ENCODE results near the gene TWSG1.
A peak's percentile ranks its signal among the peaks of the same experiment; 100 is the strongest.
"Not testable (repeated sequence)": the region's sequence is repeated elsewhere in the genome, so short reads cannot be mapped to it uniquely, and the experiment has no call there.

The TWSG1 gene

DNA sequence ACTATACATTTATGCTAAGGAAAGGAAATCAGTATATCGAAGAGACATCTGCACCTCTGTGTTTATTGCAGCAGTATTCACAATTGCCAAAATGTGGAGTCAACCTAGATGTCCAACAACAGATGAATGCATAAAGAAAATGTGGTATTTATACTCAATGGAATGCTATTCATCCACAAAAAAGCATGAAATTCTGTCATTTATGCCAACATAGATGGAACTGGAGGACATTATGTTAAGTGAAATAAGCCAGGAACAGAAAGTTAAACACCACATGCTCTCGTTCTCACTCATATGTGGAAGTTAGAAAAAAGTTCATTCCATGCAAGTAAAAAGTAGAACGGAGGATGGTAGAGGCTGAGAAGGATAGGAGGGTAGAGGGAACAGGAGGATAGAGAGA is 59.5 kb downstream of the TWSG1 start:
- no peak for DNase-seq

DNA sequence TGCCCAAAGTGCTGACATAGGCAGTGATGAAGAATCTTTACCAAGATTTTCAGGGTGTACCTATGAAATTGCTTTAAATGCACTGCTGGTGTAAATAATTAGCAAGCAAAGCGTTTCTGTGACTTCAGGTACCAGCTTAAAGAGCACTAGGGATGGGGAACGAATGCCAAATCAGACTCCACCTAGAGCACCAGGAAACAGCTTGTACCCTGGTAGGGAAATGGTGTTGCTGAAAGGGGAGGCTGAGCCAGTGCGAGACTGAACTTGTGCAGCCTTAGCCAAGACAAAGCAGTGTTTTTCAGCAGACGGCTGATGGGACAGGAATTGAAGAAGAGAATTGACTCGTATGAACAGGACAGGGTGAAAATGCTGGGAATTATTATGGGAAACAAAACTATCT is 65.6 kb downstream of the TWSG1 start:
- no peak for DNase-seq

DNA sequence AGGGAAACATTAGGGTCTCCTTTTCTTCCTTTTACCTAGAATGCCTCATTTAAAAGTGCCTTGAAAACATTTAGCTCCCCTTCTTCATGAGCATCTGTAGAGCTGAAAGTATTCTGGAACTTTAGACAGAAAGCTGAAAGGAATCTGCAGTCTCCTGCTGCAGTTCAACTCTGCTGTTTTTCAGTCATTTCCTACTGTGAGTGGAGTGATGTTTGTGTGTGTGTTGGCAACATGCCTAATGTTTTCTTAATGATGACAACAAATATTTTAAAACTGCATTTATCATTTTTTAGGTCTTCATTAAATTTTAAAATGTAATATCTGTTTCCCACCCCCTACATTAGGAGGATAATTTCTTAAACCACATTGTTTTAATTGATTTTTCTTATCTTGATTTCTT is 66.6 kb downstream of the TWSG1 start:
- no peak for DNase-seq

DNA sequence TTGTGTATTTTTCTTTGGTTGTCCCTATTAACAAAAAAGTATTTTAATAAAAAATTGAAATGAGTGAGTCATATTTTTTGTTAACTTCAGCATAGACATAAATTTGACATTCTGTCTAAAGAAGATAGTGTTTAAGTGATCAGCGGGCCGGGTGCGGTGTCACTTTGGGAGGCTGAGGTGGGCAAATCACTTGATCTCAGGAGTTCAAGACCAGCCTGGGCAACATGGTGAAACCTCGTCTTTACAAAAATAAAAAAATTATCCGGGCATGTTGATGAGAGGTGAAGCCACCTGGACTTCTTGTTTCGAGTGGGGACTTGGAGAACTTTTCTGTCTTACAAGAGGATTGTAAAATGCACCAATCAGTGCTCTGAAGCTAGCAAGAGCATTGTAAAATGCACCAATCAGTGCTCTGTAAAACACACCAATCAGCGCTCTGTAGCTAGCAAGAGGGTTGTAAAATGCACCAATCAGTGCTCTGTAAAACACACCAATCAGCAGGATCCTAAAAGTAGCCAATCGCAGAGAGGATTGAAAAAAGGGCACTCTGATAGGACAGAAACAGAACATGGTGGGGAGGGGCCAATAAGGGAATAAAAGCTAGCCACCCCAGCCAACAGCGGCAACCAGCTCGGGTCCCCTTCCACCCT is 67.9 kb downstream of the TWSG1 start:
- DNase-seq, result not testable (repeated sequence)

DNA sequence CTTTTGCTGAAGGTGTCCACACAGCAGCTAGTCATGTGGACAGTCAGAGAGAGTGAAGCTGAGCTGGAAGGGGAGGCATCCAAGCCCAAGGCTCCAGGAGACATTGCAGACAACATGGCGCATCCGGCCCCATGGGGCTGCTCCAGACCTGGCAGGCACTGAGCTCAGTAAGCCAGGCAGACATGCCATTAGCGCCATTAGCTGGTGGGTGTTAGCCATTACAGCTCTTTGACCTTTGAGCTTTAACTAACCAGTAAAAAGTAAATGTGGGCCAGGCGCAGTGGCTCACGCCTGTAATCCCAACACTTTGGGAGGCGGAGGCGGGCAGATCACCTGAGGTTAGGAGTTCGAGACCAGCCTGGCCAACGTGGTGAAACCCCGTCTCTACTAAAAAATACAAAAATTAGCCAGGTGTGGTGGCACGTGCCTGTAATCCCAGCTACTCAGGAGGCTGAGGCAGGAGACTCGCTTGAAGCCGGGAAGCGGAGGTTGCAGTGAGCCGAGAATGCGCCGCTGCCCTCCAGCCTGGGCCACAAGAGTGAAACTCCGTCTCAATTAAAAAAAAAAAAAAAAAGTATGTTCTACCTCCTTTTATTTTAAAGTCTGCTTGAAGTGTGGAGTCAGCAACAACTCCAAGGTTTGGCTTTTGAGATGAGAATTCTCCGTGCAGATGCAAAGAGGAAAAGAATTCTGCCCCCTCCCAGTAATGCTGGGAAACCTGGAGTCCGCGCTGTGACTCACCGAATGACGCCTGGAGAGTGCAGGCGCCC is 69.4 kb downstream of the TWSG1 start:
- no peak for DNase-seq

DNA sequence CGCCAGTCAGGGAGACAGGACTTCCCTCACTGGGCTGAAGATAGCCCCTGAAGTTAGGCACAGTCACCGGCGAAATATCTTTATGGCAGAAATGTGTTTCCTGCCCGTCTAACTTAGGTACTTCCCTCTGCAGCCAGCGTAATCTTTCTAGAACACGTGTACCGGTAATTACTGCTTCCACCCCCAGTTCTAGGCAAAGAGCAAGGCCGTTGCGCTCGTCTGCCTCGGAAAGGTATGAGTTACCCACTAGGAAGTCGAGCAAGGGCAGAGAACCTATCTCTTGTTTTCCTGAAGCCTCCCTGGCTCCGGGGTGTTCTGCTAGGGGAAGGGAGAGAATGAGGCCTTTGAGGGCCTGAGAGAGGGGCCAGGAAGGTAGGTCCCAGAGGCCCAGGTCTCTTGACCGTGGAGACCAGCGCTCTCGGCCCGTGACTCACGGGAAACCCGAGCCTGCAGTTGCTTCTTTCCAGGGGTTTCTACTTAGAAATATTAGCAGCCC is 70.0 kb downstream of the TWSG1 start:
- peak; percentile 7 to 30 for DNase-seq

DNA sequence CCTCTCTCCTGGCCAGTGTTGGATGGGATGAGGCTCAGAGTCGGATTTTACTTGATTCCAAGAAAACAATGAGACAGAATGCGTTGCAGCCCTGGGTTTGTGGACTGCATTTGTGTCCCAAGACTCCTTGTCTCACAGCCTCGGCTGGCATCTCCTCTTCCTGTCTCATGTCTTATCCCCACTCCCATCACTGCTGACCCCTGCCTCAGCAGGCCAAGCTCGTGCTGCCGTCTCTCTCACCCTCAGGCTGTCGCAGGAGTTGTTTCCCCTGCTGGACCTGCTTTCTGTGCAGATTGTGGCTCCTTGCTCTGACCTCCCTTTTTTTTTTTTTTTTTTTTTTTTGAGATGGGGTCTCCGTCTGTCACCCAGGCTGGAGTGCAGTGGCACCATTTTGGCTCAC is 70.6 kb downstream of the TWSG1 start:
- no peak for DNase-seq

DNA sequence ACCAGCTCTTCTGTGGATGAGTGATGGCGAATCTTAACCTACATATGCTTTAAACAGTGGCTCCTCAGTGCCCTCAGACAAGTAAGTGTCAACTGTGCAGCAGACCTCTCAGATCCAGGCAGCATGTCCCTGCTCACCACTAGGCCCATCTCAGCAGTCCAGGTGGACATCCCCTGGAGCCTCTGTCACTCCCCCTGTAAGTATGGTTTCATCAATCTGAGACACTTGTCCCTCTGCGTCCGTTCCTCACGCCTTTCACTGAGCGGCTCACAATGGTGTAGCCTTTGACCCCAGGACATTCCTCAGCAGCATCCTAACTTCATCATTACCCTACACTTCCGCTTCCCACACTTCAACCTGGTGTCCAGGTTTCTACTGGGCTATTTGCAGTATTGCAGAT is 71.4 kb downstream of the TWSG1 start:
- no peak for DNase-seq

DNA sequence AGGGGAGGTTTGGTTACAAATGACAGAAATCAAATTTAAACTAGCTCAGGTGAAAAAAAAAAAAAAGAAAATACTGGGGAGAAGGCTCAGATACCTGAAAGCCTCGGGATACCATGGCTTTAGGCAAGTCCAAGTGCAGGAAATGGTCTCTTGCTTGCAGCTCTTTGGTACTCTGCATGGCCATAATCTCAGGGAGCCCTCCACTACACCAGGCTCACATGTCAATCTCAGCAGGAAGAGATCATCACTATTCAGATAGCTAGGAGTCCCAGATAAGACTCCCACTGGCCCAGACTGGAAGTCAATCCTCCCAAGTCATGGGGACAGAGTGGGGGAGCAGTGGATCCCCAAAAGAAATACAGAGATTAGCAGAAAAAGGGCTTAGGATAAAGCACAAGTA is 75.9 kb downstream of the TWSG1 start:
- no peak for DNase-seq

DNA sequence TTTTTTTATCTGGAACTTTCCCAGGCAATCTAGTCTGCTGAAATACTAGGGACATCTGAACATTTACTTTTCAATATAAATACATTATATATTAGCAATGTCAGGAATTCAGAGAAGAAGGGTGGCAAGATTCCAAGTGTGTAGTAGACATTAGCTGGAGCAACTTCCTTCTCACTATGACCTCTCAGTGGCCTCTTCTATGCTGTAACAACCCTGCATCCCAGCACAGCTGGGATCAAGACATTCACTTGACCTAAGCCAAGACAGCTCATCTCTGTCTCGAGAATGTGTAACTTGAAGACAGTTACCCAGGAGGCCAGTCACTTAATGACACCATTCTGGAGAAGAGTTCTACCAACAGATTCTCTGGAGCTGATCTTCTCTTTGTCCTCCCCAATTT is 79.0 kb downstream of the TWSG1 start:
- no peak for DNase-seq

DNA sequence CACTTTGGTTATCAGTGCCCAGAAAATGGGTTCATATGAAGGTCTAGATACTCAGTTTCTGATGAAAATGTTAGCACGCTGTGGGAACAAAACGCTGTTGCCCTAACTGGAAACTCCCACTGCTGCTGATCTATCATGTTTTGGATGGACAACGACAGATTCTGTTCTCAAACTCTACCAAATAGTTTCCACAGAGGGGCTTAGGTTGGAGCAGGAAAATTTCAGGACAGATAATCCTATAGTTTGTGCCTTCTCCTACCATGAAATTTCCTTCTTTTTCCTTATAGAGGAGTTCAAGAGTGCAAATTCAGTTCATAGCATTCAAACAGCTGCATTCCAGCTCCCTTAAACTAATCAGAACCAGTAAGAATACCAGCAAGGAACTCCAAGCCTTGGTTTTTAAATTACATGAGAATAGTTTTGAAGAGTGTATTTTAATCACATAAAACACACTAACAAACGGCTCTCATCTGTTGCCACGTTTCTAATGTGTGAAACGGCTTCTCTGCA is 82.0 kb downstream of the TWSG1 start:
- DNase-seq, result no peak

DNA sequence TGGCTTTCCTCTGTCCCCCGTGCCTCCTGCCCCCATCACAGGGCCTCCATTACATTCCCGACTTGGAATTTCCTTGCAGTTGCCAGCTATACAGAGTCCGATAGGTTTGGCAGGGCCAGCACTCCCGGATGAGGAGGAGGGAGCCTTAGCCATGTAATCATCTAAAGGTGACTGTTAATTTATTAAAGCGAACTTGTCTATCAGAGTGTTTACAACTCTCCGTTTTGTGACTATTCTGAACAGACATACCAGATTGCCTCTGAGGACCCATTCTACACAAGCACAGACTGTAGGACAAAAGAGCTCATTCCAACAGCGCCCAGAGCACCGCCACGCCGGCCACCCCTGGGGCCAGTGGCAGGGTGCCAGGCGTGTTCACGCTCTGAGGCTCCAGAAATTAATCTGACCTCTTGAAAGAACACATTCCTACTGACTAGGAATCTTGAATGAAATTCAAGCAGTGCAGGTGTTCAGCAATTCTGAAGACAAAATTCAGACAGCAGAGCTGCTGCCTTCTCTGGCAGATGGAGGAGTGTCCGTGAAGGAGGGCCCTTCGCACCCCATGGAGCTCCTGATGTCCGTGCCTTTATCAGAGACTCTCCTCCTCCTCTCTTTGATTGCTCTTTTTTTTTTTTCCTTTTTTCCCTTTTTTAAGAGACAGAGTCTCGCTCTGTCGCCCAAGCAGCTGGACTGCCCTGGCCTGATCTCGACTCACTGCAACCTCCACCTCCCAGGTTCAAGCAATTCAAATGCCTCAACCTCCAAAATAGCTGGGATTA is 82.7 kb downstream of the TWSG1 start:
- DNase-seq, result no peak

DNA sequence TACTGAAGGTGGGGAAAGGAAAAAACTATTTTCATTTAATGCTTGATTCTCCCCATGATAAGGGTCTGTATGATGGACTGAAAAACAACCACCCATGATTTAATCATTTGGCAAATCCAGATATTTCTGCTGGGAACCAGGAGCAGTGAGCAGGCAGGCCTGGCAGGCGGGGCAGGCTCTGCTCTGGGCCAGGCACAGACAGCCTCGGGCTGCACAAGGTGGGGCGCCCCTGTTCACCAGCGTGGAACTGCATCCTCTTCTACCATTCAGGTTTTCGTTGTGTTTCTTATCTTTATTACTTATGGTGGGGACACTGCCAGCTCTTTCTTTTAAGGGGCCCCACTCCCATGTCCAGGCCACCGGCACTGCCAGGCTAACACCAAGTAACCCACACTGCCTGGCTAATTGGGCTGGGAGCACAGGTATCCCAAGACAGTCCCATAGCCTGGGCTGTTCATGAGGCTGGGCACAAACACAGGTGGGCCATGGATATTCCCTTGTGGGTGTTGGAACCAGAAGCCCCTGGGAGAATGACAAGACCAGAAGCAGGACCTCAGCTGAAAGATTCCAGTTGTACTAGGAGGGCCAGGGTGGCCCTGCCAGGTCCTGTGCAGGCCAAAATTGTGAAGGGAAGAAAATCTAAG is 83.6 kb downstream of the TWSG1 start:
- no peak for DNase-seq

DNA sequence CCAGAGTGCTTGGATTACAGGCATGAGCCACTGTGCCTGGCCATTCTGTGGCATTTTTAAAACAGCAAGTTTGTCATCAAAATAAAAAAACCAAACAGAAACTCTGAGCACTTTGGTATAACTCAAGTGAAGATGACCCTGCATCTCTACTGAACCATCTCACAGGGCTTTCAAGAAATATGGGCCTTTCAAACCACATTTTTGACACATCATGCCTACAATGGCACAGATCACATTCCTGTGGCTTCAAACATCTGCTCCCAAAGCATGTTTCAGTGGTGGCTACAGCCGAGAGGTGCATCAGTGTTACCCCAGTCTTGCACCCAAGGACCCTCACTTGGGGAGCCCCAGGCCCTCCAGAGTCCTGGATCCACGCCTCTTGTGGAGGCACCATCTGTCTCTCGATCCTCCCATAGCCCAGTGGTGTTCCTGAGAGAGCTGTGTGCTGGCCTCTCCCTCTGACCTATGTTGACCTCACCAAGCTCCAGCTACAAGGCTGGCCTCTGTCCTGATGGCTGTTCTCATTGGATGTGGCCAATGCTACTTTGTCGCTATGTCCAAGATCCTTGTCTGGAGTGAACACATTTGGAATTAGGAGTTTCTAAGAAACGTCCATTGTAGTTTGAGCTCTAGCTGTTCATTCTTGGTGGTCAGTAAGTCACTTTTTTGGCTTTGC is 85.5 kb downstream of the TWSG1 start:
- DNase-seq, result no peak

DNA sequence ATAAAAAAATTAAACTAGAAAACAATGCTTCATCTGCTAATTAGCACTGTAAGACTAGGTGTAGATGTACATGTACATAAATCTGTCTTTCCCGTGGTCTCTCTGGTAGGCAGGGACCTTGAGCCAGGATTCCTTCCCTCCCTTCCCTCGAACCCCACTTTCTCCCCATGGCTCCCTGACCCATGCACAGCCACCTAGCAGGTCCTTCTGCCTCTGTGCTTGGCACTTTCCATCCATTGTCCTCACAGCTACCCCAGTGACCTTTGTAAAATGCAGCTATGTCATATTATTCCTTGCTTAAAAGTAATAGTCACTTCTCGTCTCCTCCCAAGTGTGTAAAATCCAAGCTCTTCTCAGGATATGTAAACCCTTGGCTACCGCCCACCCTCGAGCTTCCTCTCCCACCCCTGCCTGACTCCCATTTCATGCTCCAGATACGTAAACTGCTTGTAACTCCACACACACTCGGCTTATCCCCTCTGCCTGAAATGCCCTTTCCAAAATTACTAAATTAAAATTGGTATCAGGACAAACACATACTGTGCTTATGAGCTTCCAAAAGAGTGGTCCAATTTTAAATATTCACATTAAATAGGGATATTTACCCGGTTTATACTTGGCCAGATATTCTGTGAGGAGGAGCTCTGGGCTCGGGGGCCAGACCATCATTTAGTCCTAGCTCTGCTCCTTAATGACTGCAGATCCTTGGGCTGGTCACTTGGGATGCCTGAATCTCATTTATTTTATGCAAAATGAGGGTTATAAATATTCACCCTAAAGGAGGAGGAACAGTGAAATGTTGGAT is 86.7 kb downstream of the TWSG1 start:
- DNase-seq, result no peak

DNA sequence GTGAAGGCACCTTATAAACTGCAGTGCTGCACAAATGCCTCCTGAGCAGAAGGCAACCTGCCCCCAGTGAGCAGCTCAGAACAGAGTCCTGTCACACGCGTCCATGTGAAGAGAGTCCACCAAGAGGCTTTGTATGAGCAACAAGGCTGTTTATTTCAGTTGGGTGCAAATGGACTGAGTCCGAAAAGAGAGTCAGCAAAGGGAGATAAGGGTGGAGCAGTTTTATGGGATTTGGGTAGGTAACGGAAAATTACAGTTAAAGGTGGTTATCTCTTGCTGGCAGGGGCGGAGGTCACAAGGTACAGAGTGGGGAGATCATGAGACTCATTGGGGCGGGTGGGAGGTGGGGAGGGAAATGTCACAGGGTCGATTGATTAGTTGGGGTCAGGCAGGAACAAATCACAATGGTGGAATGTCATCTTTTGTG is 87.3 kb downstream of the TWSG1 start:
- no peak for DNase-seq

DNA sequence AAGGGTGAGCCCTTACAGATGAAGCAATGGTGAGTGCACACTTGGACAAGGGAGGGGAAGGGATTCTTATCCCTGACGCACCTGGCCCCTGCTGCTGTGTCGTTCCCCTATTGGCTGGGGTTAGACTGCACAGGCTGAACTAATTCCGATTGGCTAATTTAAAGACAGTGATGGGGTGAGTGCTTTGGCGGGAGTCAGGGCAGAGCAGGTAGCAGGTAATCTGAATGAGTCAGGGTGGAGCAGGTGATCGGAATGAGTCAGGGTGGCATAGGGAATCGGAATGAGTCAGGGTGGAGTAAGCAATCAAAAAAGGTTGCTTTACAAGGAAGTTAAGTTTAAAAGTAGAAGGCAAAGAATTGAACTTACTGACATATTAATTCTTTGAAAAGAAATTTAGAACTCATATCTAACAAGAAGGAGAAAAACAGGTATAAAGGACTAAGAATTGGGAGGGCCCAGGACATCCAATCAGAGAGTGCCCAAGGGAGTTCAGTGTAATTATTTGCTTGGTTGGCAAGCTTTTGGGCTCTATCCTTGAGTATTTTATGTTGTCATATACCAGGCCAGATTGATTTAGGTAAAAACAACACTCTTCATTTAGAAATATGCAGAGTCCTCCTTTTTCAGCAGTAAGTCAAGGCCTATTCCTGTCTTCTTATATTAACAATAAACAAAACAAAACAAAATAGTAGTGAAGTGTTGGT is 88.4 kb downstream of the TWSG1 start:
- DNase-seq, result no peak

DNA sequence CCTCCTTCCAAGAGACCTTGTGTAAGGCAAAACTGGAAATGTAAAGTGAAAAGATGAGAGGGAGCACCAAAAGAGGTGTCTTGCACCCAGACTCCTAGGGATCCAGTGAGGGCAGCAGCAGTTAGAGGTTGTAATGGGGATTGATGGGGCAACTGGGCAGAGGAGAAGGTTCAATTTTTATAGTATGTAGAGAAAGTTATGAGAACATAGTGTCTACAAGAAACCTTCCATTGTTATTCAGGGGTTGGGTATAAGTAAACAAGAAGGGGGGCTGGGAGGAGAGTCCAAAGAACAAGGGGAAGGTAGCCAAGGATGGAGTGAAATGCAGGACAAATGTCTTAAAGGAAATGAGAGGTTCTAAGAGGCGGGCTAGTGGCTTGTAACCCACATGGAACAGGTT is 89.1 kb downstream of the TWSG1 start:
- not testable (repeated sequence) for DNase-seq

DNA sequence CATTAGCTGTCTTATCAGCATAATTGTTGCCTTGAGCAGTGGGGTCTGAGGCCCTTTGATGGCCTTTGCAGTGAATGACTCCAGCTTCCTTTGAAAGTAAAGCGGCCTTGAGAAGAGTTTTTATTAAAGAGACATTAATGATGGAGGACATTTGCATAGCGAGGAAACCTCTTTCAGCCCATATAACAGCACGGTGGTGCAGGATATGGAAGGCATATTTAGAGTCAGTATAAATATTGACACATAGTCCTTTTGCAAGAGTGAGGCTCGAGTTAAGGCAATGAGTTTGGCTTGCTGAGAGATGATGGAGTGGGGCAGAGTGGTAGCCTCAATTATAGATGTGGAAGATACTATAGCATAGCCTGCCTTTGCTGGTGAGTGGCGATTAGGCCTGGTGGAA is 89.7 kb downstream of the TWSG1 start:
- not testable (repeated sequence) for DNase-seq

DNA sequence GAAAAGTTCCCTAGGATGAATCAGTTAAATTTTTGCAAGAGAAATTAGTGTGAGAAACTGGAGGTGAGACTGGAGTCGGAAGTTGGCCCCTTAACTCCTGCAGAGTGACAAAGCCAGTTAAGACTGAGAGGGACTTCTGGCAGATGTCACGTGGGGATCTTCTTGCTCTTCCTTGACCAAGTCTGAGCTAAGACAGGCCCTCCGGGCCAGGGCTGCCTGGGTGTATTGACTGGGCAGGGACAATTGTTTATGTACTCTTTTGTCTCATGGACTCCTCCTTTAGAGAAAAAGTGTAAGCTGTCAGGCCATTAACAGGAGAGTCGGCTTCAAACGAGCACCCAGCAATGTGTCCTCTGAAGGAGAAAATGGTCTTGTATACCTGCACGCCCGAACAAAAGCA is 92.2 kb downstream of the TWSG1 start:
- no peak for DNase-seq

DNA sequence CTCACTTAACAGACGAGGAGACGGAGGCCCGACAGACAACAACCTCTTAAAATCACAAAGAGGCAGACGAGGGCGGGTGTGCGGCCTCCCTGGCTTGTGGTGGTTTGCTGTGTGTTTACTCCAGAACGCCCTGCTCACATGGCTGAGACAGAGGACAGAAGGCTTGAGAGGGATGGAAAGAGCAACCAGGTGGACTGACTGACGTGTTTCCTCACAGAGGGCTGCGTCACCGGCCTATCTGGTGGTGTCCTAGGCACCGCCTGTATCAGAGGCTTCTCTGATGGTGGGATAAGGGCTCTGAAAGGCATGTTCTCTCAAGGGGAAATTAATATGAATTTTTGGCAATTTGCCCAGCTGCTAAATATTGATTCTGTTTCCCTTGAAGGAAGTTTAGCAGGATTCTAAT is 93.7 kb downstream of the TWSG1 start:
- no peak for DNase-seq

All from CD4-positive, alpha-beta T cell treated with Interferon alpha-2 for 1 hour (primary cell).